ENCODE results near the gene PDLIM5.

DNA sequence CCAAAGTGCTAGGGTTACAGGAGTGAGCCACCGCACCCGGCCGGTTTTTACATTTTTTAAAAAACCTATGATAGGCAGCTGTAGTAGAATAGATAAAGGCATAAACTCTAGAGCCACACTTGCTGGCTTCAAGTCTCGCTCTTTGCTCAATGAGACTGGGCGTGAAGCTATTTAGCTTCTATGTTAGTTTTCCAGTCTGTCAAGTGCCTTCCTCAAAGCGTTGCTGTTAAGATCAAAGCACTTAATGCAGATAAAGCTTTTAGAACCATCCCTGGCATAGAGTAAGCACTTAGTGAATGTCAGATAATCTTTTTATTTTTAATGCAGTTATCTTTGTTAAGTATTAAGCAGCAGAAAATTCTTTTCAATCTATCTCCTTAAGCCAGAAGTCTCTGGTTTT is 264.0 kb downstream of the PDLIM5 start:
- TF ChIP-seq HDAC6 (IDR thresholded peaks at IDR 0.05; ENCODE audit: low read depth, low read length) (no peak), EZH2 (IDR thresholded peaks at IDR 0.05; ENCODE audit: low read depth, low read length, severe bottlenecking) (no peak)
- TF ChIP-seq, protein P1, sequence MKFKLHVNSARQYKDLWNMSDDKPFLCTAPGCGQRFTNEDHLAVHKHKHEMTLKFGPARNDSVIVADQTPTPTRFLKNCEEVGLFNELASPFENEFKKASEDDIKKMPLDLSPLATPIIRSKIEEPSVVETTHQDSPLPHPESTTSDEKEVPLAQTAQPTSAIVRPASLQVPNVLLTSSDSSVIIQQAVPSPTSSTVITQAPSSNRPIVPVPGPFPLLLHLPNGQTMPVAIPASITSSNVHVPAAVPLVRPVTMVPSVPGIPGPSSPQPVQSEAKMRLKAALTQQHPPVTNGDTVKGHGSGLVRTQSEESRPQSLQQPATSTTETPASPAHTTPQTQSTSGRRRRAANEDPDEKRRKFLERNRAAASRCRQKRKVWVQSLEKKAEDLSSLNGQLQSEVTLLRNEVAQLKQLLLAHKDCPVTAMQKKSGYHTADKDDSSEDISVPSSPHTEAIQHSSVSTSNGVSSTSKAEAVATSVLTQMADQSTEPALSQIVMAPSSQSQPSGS (IDR thresholded peaks at IDR 0.05; ENCODE audit: low read length) = no peak
- TF ChIP-seq, protein P2, sequence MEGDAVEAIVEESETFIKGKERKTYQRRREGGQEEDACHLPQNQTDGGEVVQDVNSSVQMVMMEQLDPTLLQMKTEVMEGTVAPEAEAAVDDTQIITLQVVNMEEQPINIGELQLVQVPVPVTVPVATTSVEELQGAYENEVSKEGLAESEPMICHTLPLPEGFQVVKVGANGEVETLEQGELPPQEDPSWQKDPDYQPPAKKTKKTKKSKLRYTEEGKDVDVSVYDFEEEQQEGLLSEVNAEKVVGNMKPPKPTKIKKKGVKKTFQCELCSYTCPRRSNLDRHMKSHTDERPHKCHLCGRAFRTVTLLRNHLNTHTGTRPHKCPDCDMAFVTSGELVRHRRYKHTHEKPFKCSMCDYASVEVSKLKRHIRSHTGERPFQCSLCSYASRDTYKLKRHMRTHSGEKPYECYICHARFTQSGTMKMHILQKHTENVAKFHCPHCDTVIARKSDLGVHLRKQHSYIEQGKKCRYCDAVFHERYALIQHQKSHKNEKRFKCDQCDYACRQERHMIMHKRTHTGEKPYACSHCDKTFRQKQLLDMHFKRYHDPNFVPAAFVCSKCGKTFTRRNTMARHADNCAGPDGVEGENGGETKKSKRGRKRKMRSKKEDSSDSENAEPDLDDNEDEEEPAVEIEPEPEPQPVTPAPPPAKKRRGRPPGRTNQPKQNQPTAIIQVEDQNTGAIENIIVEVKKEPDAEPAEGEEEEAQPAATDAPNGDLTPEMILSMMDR (IDR thresholded peaks at IDR 0.05; ENCODE audit: control extremely low read depth in 1 of 3, insufficient read depth in 1 of 3, low read depth in 1 of 3, low read length in 3 of 3) = no peak

Data from H1 (cell line).